HUES6 (cell line): ENCODE data around the gene FLG2.
"Not testable (repeated sequence)": the region's sequence is repeated elsewhere in the genome, so short reads cannot be mapped to it uniquely, and the experiment has no call there.

ENCODE experiments used
- H3K27ac ChIP-seq: 2 replicates; pipeline ENCODE4 v1.7.0; 2013; ENCODE audit warnings: low read depth, mild to moderate bottlenecking, low read length, inconsistent platforms
- H3K27me3 ChIP-seq: 2 replicates; pipeline ENCODE4 v1.6.1; 2013; ENCODE audit warnings: low read length; ENCODE audit not compliant: control insufficient read depth, insufficient read depth
- H3K36me3 ChIP-seq: 2 replicates; pipeline ENCODE4 v1.6.1; 2013; ENCODE audit warnings: low read length; ENCODE audit not compliant: control insufficient read depth, insufficient read depth
- H3K4me1 ChIP-seq: 2 replicates; pipeline ENCODE4 v1.6.1; 2013; ENCODE audit warnings: low read length; ENCODE audit not compliant: control insufficient read depth, insufficient read depth
- H3K4me3 ChIP-seq: 2 replicates; pipeline ENCODE4 v1.5.1; 2013; ENCODE audit warnings: low read depth, low read length
- H3K9ac ChIP-seq: one replicate; pipeline ENCODE4 v1.6.1; 2013; ENCODE audit warnings: mild to moderate bottlenecking, low read length
- H3K9me3 ChIP-seq: 2 replicates; pipeline ENCODE4 v1.6.1; 2013; ENCODE audit warnings: low read depth, low read length; ENCODE audit not compliant: control insufficient read depth, insufficient read depth

Gene FLG2

GRCh38 chr1:152313319-152313801 is 46.4 kb downstream of the FLG2 start:
- H3K9me3 ChIP-seq = peaks cover 57% of the 10 kb centered on the region
- H3K27ac ChIP-seq = no peak overlapping the region
- no peak overlapping the region for H3K9ac ChIP-seq
- no peaks in the 10 kb centered on the region for H3K36me3 ChIP-seq
- H3K4me1 ChIP-seq = no peaks in the 10 kb centered on the region
- no peak overlapping the region for H3K4me3 ChIP-seq
- H3K27me3 ChIP-seq = peaks cover 15% of the 10 kb centered on the region; the same call in 1 of the 2 replicates

GRCh38 chr1:152312169-152312568 is 47.6 kb downstream of the FLG2 start:
- not testable (repeated sequence) for H3K27me3 ChIP-seq, H3K4me3 ChIP-seq, H3K36me3 ChIP-seq, H3K27ac ChIP-seq, H3K9ac ChIP-seq, H3K4me1 ChIP-seq
- peaks cover 67% of the 10 kb centered on the region for H3K9me3 ChIP-seq

- Histone ChIP-seq H3K27ac (no peak overlapping the region), H3K4me1 (no peaks in the 10 kb centered on the region), H3K36me3 (no peaks in the 10 kb centered on the region), H3K9ac (no peak overlapping the region), H3K4me3 (no peak overlapping the region), H3K27me3 (no peaks in the 10 kb centered on the region; the same call in 1 of the 2 replicates), H3K9me3 (peaks cover 71% of the 10 kb centered on the region)
Observed at GRCh38 chr1:152309955-152310354, 49.9 kb downstream of the FLG2 start.

GRCh38 chr1:152309320-152309901 is 50.4 kb downstream of the FLG2 start:
- H3K9ac ChIP-seq, H3K4me1 ChIP-seq, H3K27ac ChIP-seq, H3K4me3 ChIP-seq, H3K27me3 ChIP-seq, H3K36me3 ChIP-seq: not testable (repeated sequence)
- H3K9me3 ChIP-seq = peaks cover 75% of the 10 kb centered on the region

DNA sequence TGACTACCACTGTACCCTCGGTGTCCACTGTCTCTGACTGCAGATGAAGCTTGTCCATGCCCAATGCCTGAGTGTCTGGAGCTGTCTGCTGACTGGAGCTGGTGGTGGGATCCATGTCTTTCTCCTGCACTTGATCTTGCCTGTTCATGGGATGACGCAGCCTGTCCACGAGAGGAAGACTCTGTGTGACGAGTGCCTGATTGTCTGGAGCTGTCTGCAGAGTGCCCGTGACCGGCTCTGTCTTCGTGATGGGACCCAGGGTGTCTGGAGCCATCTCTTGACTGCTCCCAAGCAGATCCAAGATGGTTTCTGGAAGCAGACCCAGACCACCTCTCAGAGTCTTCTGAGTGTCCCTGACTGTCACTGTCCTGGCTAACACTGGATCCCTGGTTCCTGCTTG is 51.0 kb downstream of the FLG2 start:
- H3K27ac ChIP-seq, H3K9ac ChIP-seq, H3K27me3 ChIP-seq, H3K4me3 ChIP-seq, H3K36me3 ChIP-seq, H3K4me1 ChIP-seq: not testable (repeated sequence)
- H3K9me3 ChIP-seq = peaks cover 78% of the 10 kb centered on the region

DNA sequence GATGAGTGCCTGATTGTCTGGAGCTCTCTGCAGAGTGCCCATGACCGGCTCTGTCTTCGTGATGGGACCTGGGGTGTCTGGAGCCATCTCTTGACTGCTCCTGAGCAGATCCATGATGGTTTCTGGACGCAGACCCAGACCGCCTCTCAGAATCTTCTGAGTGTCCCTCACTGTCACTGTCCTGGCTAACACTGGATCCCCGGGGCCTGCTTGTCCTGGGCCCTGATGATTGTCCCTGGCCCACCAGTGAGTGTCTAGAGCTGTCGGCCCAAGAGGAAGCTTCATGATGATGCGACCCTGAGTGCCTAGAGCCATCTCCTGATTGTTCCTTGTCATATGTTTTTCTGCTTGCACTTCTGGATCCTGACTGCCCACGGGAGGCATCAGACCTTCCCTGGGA is 51.8 kb downstream of the FLG2 start:
- not testable (repeated sequence) for H3K27ac ChIP-seq, H3K36me3 ChIP-seq, H3K27me3 ChIP-seq, H3K9ac ChIP-seq, H3K4me1 ChIP-seq, H3K4me3 ChIP-seq
- H3K9me3 ChIP-seq = peaks cover 77% of the 10 kb centered on the region

GRCh38 chr1:152306123-152306522 is 53.7 kb downstream of the FLG2 start:
- not testable (repeated sequence) for H3K9ac ChIP-seq, H3K27me3 ChIP-seq, H3K4me1 ChIP-seq, H3K4me3 ChIP-seq, H3K27ac ChIP-seq, H3K36me3 ChIP-seq
- H3K9me3 ChIP-seq = peaks cover 62% of the 10 kb centered on the region

- H3K27ac ChIP-seq = not testable (repeated sequence)
Observed at GRCh38 chr1:152304773-152305172, 55.0 kb downstream of the FLG2 start.

GRCh38 chr1:152303139-152303872 is 56.5 kb downstream of the FLG2 start:
- H3K9ac ChIP-seq, H3K27ac ChIP-seq, H3K4me3 ChIP-seq, H3K4me1 ChIP-seq, H3K36me3 ChIP-seq: not testable (repeated sequence)
- H3K27me3 ChIP-seq = peaks cover 11% of the 10 kb centered on the region; the same call in 1 of the 2 replicates
- peaks cover 33% of the 10 kb centered on the region; the same call in 1 of the 2 replicates for H3K9me3 ChIP-seq

More at GRCh38 chr1:152304773-152305172, 55.0 kb downstream of the FLG2 start:
- Histone ChIP-seq H3K9me3 (peaks cover 48% of the 10 kb centered on the region), H3K27me3 (peaks cover 11% of the 10 kb centered on the region; the same call in 1 of the 2 replicates)
- H3K9ac ChIP-seq, H3K4me3 ChIP-seq, H3K4me1 ChIP-seq, H3K36me3 ChIP-seq: not testable (repeated sequence)
